Measurements from ENCODE around the gene RUNX1.

RUNX1 gene

GRCh38 chr21:34880401-34880800, 168.7 kb downstream of the RUNX1 start:
- no peak for DNase-seq (ENCODE audit: low read depth)

- DNase-seq (ENCODE audit: low read depth), result no peak
These were observed 170.2 kb downstream of the RUNX1 start for GRCh38 chr21:34878940-34879339.

- DNase-seq (ENCODE audit: low read depth), result no peak
These were observed 170.6 kb downstream of the RUNX1 start for GRCh38 chr21:34878501-34878900.

- no peak for DNase-seq (ENCODE audit: low read depth)
These were observed 171.5 kb downstream of the RUNX1 start for GRCh38 chr21:34877485-34878128.

- DNase-seq (ENCODE audit: low read depth), result no peak
These were observed 173.3 kb downstream of the RUNX1 start for GRCh38 chr21:34875830-34876229.

- DNase-seq (ENCODE audit: low read depth), result no peak
These were observed 174.2 kb downstream of the RUNX1 start for GRCh38 chr21:34874684-34875513.

- DNase-seq (ENCODE audit: low read depth), result no peak
These were observed 177.8 kb downstream of the RUNX1 start for GRCh38 chr21:34871026-34871908.

GRCh38 chr21:34870246-34870645, 178.9 kb downstream of the RUNX1 start:
- DNase-seq (ENCODE audit: low read depth), result no peak

- DNase-seq (ENCODE audit: low read depth), result no peak
These were observed 179.6 kb downstream of the RUNX1 start for GRCh38 chr21:34869545-34869944.

GRCh38 chr21:34867785-34868184, 181.3 kb downstream of the RUNX1 start:
- DNase-seq (ENCODE audit: low read depth), result no peak

- peak; percentile 20 for DNase-seq (ENCODE audit: low read depth)
These were observed 183.5 kb downstream of the RUNX1 start for GRCh38 chr21:34865400-34866241.

GRCh38 chr21:34864370-34865149, 184.5 kb downstream of the RUNX1 start:
- DNase-seq (ENCODE audit: low read depth), result no peak

- DNase-seq (ENCODE audit: low read depth), result no peak
These were observed 186.2 kb downstream of the RUNX1 start for GRCh38 chr21:34862951-34863350.

GRCh38 chr21:34861258-34861657, 187.8 kb downstream of the RUNX1 start:
- no peak for DNase-seq (ENCODE audit: low read depth)

- no peak for DNase-seq (ENCODE audit: low read depth)
These were observed 189.0 kb downstream of the RUNX1 start for GRCh38 chr21:34859976-34860653.

GRCh38 chr21:34858559-34858958, 190.5 kb downstream of the RUNX1 start:
- DNase-seq (ENCODE audit: low read depth), result no peak

GRCh38 chr21:34857874-34858273, 191.2 kb downstream of the RUNX1 start:
- no peak for DNase-seq (ENCODE audit: low read depth)

GRCh38 chr21:34857122-34857713, 191.9 kb downstream of the RUNX1 start:
- DNase-seq (ENCODE audit: low read depth), result no peak

GRCh38 chr21:34852448-34852847, 196.7 kb downstream of the RUNX1 start:
- no peak for DNase-seq (ENCODE audit: low read depth)

- DNase-seq (ENCODE audit: low read depth), result no peak
These were observed 198.9 kb downstream of the RUNX1 start for GRCh38 chr21:34850166-34850690.

All from stimulated activated CD4-positive, alpha-beta T cell treated with anti-CD3 and anti-CD28 coated beads, Interleukin-2, amount 100 ng/mL, for 4 hours (primary cell).